IMR-90 (cell line): ENCODE results near the gene OPN1SW. TPM values are rescaled to one million over a fixed set of nuclear protein-coding genes. Genes with fewer than 3 reads are reported as not detected.

ENCODE experiments used
- ATAC-seq: fragments of 200-7000 bp; cut with Tn5 transposase; 2 replicates; pipeline ENCODE4 v1.9.1; 2020; ENCODE audit warnings: low read depth, mild to moderate bottlenecking, moderate library complexity
- BruUV-seq: library from RNA; stranded (reverse); fragments of 400-500 nt; replicated peaks from 2 replicates; lab custom pipeline; 2021; lab: Mats Ljungman, UMichigan
- CTCF ChIA-PET: fragments of 300-600 bp; formaldehyde crosslinking; extraction: SDS; loops from one replicate; lab custom pipeline; 2021; ENCODE audit warnings: antibody characterized with exemption; lab: Yijun Ruan, JAX
- POLR2A ChIA-PET: fragments of 300-600 bp; sonication (Branson Sonifier 250); formaldehyde crosslinking; loops from one replicate; lab custom pipeline; 2022; ENCODE audit warnings: antibody characterized with exemption; ENCODE audit not compliant: unreplicated experiment; lab: Charles Lee
- DNase-seq: peaks from one replicate; pipeline ENCODE4 v3.0.0; 2013
- H2AFZ ChIP-seq: replicated peaks from 2 replicates; pipeline ENCODE3; 2013; ENCODE audit warnings: low read length, mild to moderate bottlenecking; ENCODE audit not compliant: poor library complexity
- H2AK5ac ChIP-seq: 2 replicates; pipeline ENCODE4 v1.6.1; 2013; ENCODE audit warnings: low read depth, low read length, inconsistent platforms
- H2AK9ac ChIP-seq: replicated peaks from 2 replicates; pipeline ENCODE3; 2013; ENCODE audit warnings: mild to moderate bottlenecking, low read depth, low read length, moderate library complexity; ENCODE audit not compliant: poor library complexity
- H2BK120ac ChIP-seq: 2 replicates; pipeline ENCODE4 v1.6.1; 2013; ENCODE audit warnings: low read depth, low read length, inconsistent platforms
- H2BK15ac ChIP-seq: 3 replicates; pipeline ENCODE4 v1.6.1; 2013; ENCODE audit warnings: low read depth, low read length, inconsistent platforms
- H2BK20ac ChIP-seq: 2 replicates; pipeline ENCODE4 v1.6.1; 2013; ENCODE audit warnings: low read depth, mild to moderate bottlenecking, inconsistent platforms, low read length, moderate library complexity
- H2BK5ac ChIP-seq: 2 replicates; pipeline ENCODE4 v1.6.1; 2013; ENCODE audit warnings: mild to moderate bottlenecking, low read depth, low read length, inconsistent platforms; ENCODE audit not compliant: poor library complexity, severe bottlenecking
- H3K14ac ChIP-seq: replicated peaks from 2 replicates; pipeline ENCODE4 v1.6.1; 2013; ENCODE audit warnings: low read depth, low read length, inconsistent platforms
- H3K18ac ChIP-seq: 2 replicates; pipeline ENCODE4 v1.6.1; 2013; ENCODE audit warnings: low read depth, low read length, control low read depth
- H3K23ac ChIP-seq: 2 replicates; pipeline ENCODE4 v1.6.1; 2013; ENCODE audit warnings: low read depth, low read length, inconsistent platforms
- H3K27ac ChIP-seq: 2 replicates; pipeline ENCODE4 v1.5.1; 2013; ENCODE audit warnings: mild to moderate bottlenecking, control low read depth, low read length; ENCODE audit not compliant: insufficient read depth
- H3K27me3 ChIP-seq: 2 replicates; pipeline ENCODE4 v1.6.1; 2013; ENCODE audit warnings: low read length; ENCODE audit not compliant: control insufficient read depth, insufficient read depth
- H3K36me3 ChIP-seq: 2 replicates; pipeline ENCODE4 v1.6.1; 2013; ENCODE audit warnings: low read length, mixed read lengths; ENCODE audit not compliant: control insufficient read depth, insufficient read depth
- H3K4ac ChIP-seq: 2 replicates; pipeline ENCODE4 v1.6.1; 2013; ENCODE audit warnings: low read depth, low read length, inconsistent platforms
- H3K4me1 ChIP-seq: 2 replicates; pipeline ENCODE4 v1.6.1; 2013; ENCODE audit warnings: low read length, mixed read lengths; ENCODE audit not compliant: control insufficient read depth, insufficient read depth
- H3K4me2 ChIP-seq: 2 replicates; pipeline ENCODE4 v1.6.1; 2013; ENCODE audit warnings: low read depth, mild to moderate bottlenecking, control low read depth, low read length, moderate library complexity
- H3K4me3 ChIP-seq: 2 replicates; pipeline ENCODE4 v1.5.1; 2013; ENCODE audit warnings: low read depth, mild to moderate bottlenecking, control low read depth, low read length, moderate library complexity; ENCODE audit not compliant: insufficient read depth
- H3K56ac ChIP-seq: 2 replicates; pipeline ENCODE4 v1.6.1; 2013; ENCODE audit warnings: low read length, inconsistent platforms; ENCODE audit not compliant: insufficient read depth; ENCODE audit errors: extremely low read depth
- H3K79me1 ChIP-seq, 2 experiments: 2 replicates each; pipeline ENCODE4 v1.6.1; 2013; ENCODE audit warnings: low read length in 2 of 2, inconsistent platforms in 1 of 2, low read depth in 1 of 2
- H3K9ac ChIP-seq: 2 replicates; pipeline ENCODE4 v1.6.1; 2013; ENCODE audit warnings: low read depth, low read length, control low read depth
- H3K9me1 ChIP-seq: 2 replicates; pipeline ENCODE4 v1.6.1; 2013; ENCODE audit warnings: low read length, inconsistent platforms; ENCODE audit not compliant: insufficient read depth
- H3K9me3 ChIP-seq: 2 replicates; pipeline ENCODE4 v1.6.1; 2013; ENCODE audit warnings: low read length; ENCODE audit not compliant: control insufficient read depth, insufficient read depth
- H4K20me1 ChIP-seq: 2 replicates; pipeline ENCODE4 v1.6.1; 2013; ENCODE audit warnings: low read length, inconsistent platforms; ENCODE audit not compliant: insufficient read depth
- H4K5ac ChIP-seq: 2 replicates; pipeline ENCODE4 v1.6.1; 2013; ENCODE audit warnings: mild to moderate bottlenecking, low read depth, low read length, control low read depth
- H4K8ac ChIP-seq, 2 experiments: 2 replicates each; pipeline ENCODE4 v1.6.1; 2013; ENCODE audit warnings: low read depth in 2 of 2, low read length in 2 of 2, control low read depth in 1 of 2, inconsistent platforms in 1 of 2
- H4K91ac ChIP-seq: 2 replicates; pipeline ENCODE4 v1.6.1; 2013; ENCODE audit warnings: low read depth, low read length, inconsistent platforms; ENCODE audit not compliant: insufficient read depth
- BHLHE40 ChIP-seq: fragments of 150-350 bp; IDR thresholded peaks from 2 replicates; pipeline ENCODE4 v1.6.1; 2016; ENCODE audit warnings: mild to moderate bottlenecking, low read depth, low read length
- FOS ChIP-seq: fragments of 150-350 bp; IDR thresholded peaks from 2 replicates; pipeline ENCODE4 v1.6.1; 2016; ENCODE audit warnings: low read depth, low read length
- NFE2L2 ChIP-seq: fragments of 150-350 bp; IDR thresholded peaks from 2 replicates; pipeline ENCODE4 v1.6.1; 2016; ENCODE audit warnings: low read depth, mild to moderate bottlenecking, low read length
- RAD21 ChIP-seq: IDR thresholded peaks from 2 replicates; pipeline ENCODE4 v1.6.1; 2012; ENCODE audit warnings: low read length, improper control_type of control experiment
- RFX5 ChIP-seq: IDR thresholded peaks from 2 replicates; pipeline ENCODE4 v1.8.0; 2012; ENCODE audit warnings: low read depth, mild to moderate bottlenecking, low read length, moderate library complexity
- WGBS, 2 experiments: methylation state at CpG; one replicate each; pipeline versions ENCODE4 v1.1.5 to v1.1.7; 2013; ENCODE audit warnings: missing lambda C conversion rate in 2 of 2; ENCODE audit not compliant: insufficient read length in 1 of 2; ENCODE audit errors: extremely low coverage in 2 of 2; 5-methylcytosine and 5-hydroxymethylcytosine counted together
- dilution Hi-C: fragments of 300-500 bp; cut with HindIII; formaldehyde crosslinking; loops from one replicate; pipeline ENCODE4 v1.14.3; 2018; ENCODE audit warnings: low sequenced_read_pairs; ENCODE audit not compliant: unreplicated experiment
- in situ Hi-C: fragments of 300-500 bp; cut with MboI; formaldehyde crosslinking; loops from 3 replicates; pipeline ENCODE4 v1.14.3; 2019; ENCODE audit warnings: low sequenced_read_pairs, inconsistent platforms, mixed read lengths
- intact Hi-C: fragments of 100-400 bp; cut with micrococcal nuclease; formaldehyde crosslinking; loops from 2 replicates; pipeline ENCODE4 v1.10.0; 2022
- polyA plus RNA-seq, 3 experiments: library from polyadenylated mRNA; depleted of rRNA; stranded (reverse); fragments of >200 nt; gene quantifications; 2 replicates each; pipeline ENCODE4 v1.2.3, GENCODE V29; 2012; ENCODE audit warnings: low replicate concordance in 1 of 3
- total RNA-seq: library from RNA; depleted of rRNA; stranded (reverse); fragments of >200 nt; gene quantifications from 2 replicates; pipeline ENCODE4 v1.2.3, GENCODE V29; 2012
- TF ChIP-seq, protein P1 (sequence below): fragments of 150-350 bp; IDR thresholded peaks from 2 replicates; pipeline ENCODE4 v1.6.1; 2016; ENCODE audit warnings: low read depth, mild to moderate bottlenecking, low read length, moderate library complexity, borderline replicate concordance

OPN1SW gene
- total and polyA plus RNA-seq, 2 of the 4 experiments (the other 2 are of a cell fraction), result not detected

DNA sequence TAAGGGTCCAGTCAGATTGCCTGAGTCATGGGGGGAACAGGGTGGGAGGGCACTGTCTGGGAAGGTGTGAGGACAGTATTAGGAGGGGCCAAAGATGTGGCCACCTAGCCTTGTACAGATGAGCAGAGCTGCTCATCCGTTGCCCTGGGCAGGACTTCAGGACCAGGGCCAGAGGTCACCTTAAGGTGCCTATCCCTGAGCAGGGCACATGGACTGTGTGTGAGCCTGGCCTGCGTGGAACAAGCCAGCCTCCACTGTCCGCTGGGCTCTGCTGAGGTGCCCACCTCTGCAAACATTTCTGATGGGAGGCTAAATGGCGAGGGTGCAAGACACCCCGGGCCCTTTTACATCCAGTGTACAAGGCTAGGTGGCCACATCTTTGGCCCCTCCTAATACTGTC, 3.4 kb upstream of the OPN1SW start:
- H3K14ac ChIP-seq, result no peak overlapping the region
- no peak overlapping the region for H3K4me2 ChIP-seq
- no peak overlapping the region for H4K91ac ChIP-seq
- intact Hi-C loops (no loop called here), dilution Hi-C loops (no loop called here), in situ Hi-C loops (no loop called here)
- TF ChIP-seq RFX5 (no peak), RAD21 (no peak), FOS (no peak), NFE2L2 (no peak), BHLHE40 (no peak)
- TF ChIP-seq, protein P1, sequence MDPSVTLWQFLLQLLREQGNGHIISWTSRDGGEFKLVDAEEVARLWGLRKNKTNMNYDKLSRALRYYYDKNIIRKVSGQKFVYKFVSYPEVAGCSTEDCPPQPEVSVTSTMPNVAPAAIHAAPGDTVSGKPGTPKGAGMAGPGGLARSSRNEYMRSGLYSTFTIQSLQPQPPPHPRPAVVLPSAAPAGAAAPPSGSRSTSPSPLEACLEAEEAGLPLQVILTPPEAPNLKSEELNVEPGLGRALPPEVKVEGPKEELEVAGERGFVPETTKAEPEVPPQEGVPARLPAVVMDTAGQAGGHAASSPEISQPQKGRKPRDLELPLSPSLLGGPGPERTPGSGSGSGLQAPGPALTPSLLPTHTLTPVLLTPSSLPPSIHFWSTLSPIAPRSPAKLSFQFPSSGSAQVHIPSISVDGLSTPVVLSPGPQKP, result no peak
- H3K18ac ChIP-seq, result no peak overlapping the region
- H3K4ac ChIP-seq, result no peak overlapping the region
- H3K27me3 ChIP-seq, result no peaks in the 10 kb centered on the region
- H3K9me1 ChIP-seq, result peaks cover 12% of the 10 kb centered on the region
- H3K9ac ChIP-seq, result no peak overlapping the region
- no peak overlapping the region for H2BK120ac ChIP-seq
- no peak overlapping the region for H2AK9ac ChIP-seq
- H3K79me1 ChIP-seq, result no peaks in the 10 kb centered on the region
- no peaks in the 10 kb centered on the region for H3K9me3 ChIP-seq
- 100% methylated on average over 1 of the region's 5 CpGs; no CpG with 5 or more reads in 1 of the 2 experiments for WGBS, 2 experiments
- no peak overlapping the region for H3K23ac ChIP-seq
- H2BK15ac ChIP-seq, result no peak overlapping the region
- ChIA-PET POLR2A (no interaction called here), CTCF (no interaction called here)
- peaks cover 6% of the 10 kb centered on the region for H3K4me1 ChIP-seq
- H3K36me3 ChIP-seq, result peaks cover 13% of the 10 kb centered on the region
- no peak overlapping the region for H4K5ac ChIP-seq
- no peak overlapping the region for H2AFZ ChIP-seq
- no TSS peak for BruUV-seq
- no peak overlapping the region for H2BK5ac ChIP-seq
- no peak overlapping the region for H3K4me3 ChIP-seq
- no peak overlapping the region for H2AK5ac ChIP-seq
- peaks cover 19% of the 10 kb centered on the region; the same call in 1 of the 2 replicates for H4K20me1 ChIP-seq
- no peak for ATAC-seq
- no peak for DNase-seq
- no peak overlapping the region for H3K56ac ChIP-seq
- H2BK20ac ChIP-seq, result no peak overlapping the region
- H4K8ac ChIP-seq, result no peak overlapping the region
- no peak overlapping the region for H3K27ac ChIP-seq
